SK-N-SH treated with all-trans-retinoic acid at 6 μM for 48 hours (cell line): ENCODE measurements around the gene SLFNL1.

ENCODE experiments used
- ATAC-seq: fragments of 200-7000 bp; cut with Tn5 transposase; 3 replicates; pipeline ENCODE4 v1.9.1; 2020; ENCODE audit warnings: mild to moderate bottlenecking, moderate library complexity
- ARNTL ChIP-seq: fragments of 450-650 bp; formaldehyde crosslinking; IDR thresholded peaks from 2 replicates; pipeline ENCODE4 v1.5.0; 2020; ENCODE audit warnings: low read depth, mild to moderate bottlenecking, moderate library complexity, borderline replicate concordance
- BACH2 ChIP-seq: fragments of 250-450 bp; sonication (Bioruptor Pico); IDR thresholded peaks from 2 replicates; pipeline ENCODE4 v1.9.0; 2021; ENCODE audit warnings: mild to moderate bottlenecking, borderline replicate concordance
- CREB5 ChIP-seq: fragments of 250-450 bp; sonication (Bioruptor Pico); IDR thresholded peaks from 2 replicates; pipeline ENCODE4 v1.5.1; 2020; ENCODE audit warnings: low read depth, mild to moderate bottlenecking, moderate library complexity
- CSRNP3 ChIP-seq: fragments of 250-450 bp; sonication (Bioruptor Pico); IDR thresholded peaks from 2 replicates; pipeline ENCODE4 v1.5.1; 2021; ENCODE audit warnings: mild to moderate bottlenecking, moderate library complexity
- GLIS3 ChIP-seq: fragments of 250-450 bp; sonication (Bioruptor Pico); IDR thresholded peaks from 2 replicates; pipeline ENCODE4 v1.5.0; 2020; ENCODE audit warnings: mild to moderate bottlenecking, moderate library complexity
- ISL1 ChIP-seq: fragments of 250-450 bp; sonication (Bioruptor Pico); IDR thresholded peaks from 2 replicates; pipeline ENCODE4 v2.1.2; 2022; ENCODE audit warnings: mild to moderate bottlenecking, moderate library complexity
- OSR1 ChIP-seq: fragments of 250-450 bp; sonication (Bioruptor Pico); IDR thresholded peaks from 2 replicates; pipeline ENCODE4 v1.8.0; 2022; ENCODE audit warnings: moderate library complexity, mild to moderate bottlenecking, inconsistent platforms
- PATZ1 ChIP-seq: fragments of 250-450 bp; sonication (Bioruptor Pico); IDR thresholded peaks from 2 replicates; pipeline ENCODE4 v1.8.0; 2020; ENCODE audit warnings: mild to moderate bottlenecking, moderate library complexity, borderline replicate concordance
- POU6F1 ChIP-seq: fragments of 250-450 bp; sonication (Bioruptor Pico); IDR thresholded peaks from 2 replicates; pipeline ENCODE4 v1.8.0; 2021; ENCODE audit warnings: low read depth, mild to moderate bottlenecking, moderate library complexity, borderline replicate concordance
- PPARA ChIP-seq: fragments of 250-450 bp; sonication (Bioruptor Pico); IDR thresholded peaks from 2 replicates; pipeline ENCODE4 v1.5.0; 2020; ENCODE audit warnings: mild to moderate bottlenecking, borderline replicate concordance
- RARB ChIP-seq: fragments of 250-450 bp; sonication (Bioruptor Pico); IDR thresholded peaks from 2 replicates; pipeline ENCODE4 v1.8.0; 2021; ENCODE audit warnings: mild to moderate bottlenecking, moderate library complexity
- SNAI2 ChIP-seq: fragments of 250-450 bp; sonication (Bioruptor Pico); IDR thresholded peaks from 2 replicates; pipeline ENCODE4 v1.5.0; 2020; ENCODE audit warnings: mild to moderate bottlenecking, moderate library complexity
- TCF4 ChIP-seq: fragments of 250-450 bp; sonication (Bioruptor Pico); IDR thresholded peaks from 2 replicates; pipeline ENCODE4 v1.8.0; 2021; ENCODE audit warnings: mild to moderate bottlenecking, moderate library complexity, borderline replicate concordance
- TOX ChIP-seq: fragments of 250-450 bp; sonication (Bioruptor Pico); IDR thresholded peaks from 2 replicates; pipeline ENCODE4 v1.8.0; 2021; ENCODE audit warnings: mild to moderate bottlenecking, moderate library complexity, borderline replicate concordance
- TSHZ2 ChIP-seq: fragments of 250-450 bp; sonication (Bioruptor Pico); IDR thresholded peaks from 2 replicates; pipeline ENCODE4 v1.5.0; 2020; ENCODE audit warnings: mild to moderate bottlenecking, moderate library complexity
- ZFP3 ChIP-seq: fragments of 250-450 bp; sonication (Bioruptor Pico); IDR thresholded peaks from 2 replicates; pipeline ENCODE4 v1.5.0; 2020; ENCODE audit warnings: mild to moderate bottlenecking, moderate library complexity
- ZFP30 ChIP-seq: fragments of 450-650 bp; formaldehyde crosslinking; IDR thresholded peaks from 2 replicates; pipeline ENCODE4 v1.5.0; 2022; ENCODE audit warnings: mild to moderate bottlenecking, moderate library complexity
- ZNF565 ChIP-seq: fragments of 450-650 bp; formaldehyde crosslinking; conservative IDR thresholded peaks from 2 replicates; pipeline ENCODE4 v1.5.0; 2020; ENCODE audit warnings: low read depth, mild to moderate bottlenecking, moderate library complexity
- ZNF70 ChIP-seq: fragments of 450-650 bp; formaldehyde crosslinking; IDR thresholded peaks from 2 replicates; pipeline ENCODE4 v1.5.0; 2020; ENCODE audit warnings: mild to moderate bottlenecking, moderate library complexity
- ZNF8 ChIP-seq: fragments of 450-650 bp; formaldehyde crosslinking; IDR thresholded peaks from 2 replicates; pipeline ENCODE4 v1.5.0; 2020; ENCODE audit warnings: mild to moderate bottlenecking, moderate library complexity

Gene SLFNL1

GRCh38 chr1:40976952-40977690 is 44.4 kb downstream of the SLFNL1 start:
- TF ChIP-seq CSRNP3 (CRISPR knock-in tag) (no peak), POU6F1 (no peak), SNAI2 (CRISPR knock-in tag) (no peak), TSHZ2 (CRISPR knock-in tag) (no peak), CREB5 (no peak), ISL1 (CRISPR knock-in tag) (no peak), ARNTL (CRISPR knock-in tag) (no peak), BACH2 (no peak), ZNF70 (CRISPR knock-in tag) (no peak), ZNF8 (no peak), OSR1 (CRISPR knock-in tag) (no peak), TOX (no peak), ZFP3 (CRISPR knock-in tag) (no peak), TCF4 (CRISPR knock-in tag) (no peak), ZFP30 (no peak), PATZ1 (CRISPR knock-in tag) (no peak), PPARA (CRISPR knock-in tag) (no peak)
- peak; percentile 12; the same call in 2 of the 3 replicates for ATAC-seq

- no peak for ATAC-seq
- no peak for TF ChIP-seq BACH2
- no peak for TF ChIP-seq CREB5
- TF ChIP-seq TOX = no peak
- no peak for TF ChIP-seq SNAI2 (CRISPR knock-in tag)
- TF ChIP-seq ZNF565 (CRISPR knock-in tag) = no peak
- no peak for TF ChIP-seq CSRNP3 (CRISPR knock-in tag)
- no peak for TF ChIP-seq PPARA (CRISPR knock-in tag)
- no peak for TF ChIP-seq GLIS3
- TF ChIP-seq ARNTL (CRISPR knock-in tag) = no peak
- no peak for TF ChIP-seq ISL1 (CRISPR knock-in tag)
- TF ChIP-seq RARB (CRISPR knock-in tag) = no peak
- TF ChIP-seq ZFP30 = no peak
- no peak for TF ChIP-seq POU6F1
- no peak for TF ChIP-seq ZNF8
Observed at GRCh38 chr1:40974945-40975344, 46.6 kb downstream of the SLFNL1 start.
